ENCODE results near the gene GK.
"Not testable (repeated sequence)": the region's sequence is repeated elsewhere in the genome, so short reads cannot be mapped to it uniquely, and the experiment has no call there.

GK gene

DNA sequence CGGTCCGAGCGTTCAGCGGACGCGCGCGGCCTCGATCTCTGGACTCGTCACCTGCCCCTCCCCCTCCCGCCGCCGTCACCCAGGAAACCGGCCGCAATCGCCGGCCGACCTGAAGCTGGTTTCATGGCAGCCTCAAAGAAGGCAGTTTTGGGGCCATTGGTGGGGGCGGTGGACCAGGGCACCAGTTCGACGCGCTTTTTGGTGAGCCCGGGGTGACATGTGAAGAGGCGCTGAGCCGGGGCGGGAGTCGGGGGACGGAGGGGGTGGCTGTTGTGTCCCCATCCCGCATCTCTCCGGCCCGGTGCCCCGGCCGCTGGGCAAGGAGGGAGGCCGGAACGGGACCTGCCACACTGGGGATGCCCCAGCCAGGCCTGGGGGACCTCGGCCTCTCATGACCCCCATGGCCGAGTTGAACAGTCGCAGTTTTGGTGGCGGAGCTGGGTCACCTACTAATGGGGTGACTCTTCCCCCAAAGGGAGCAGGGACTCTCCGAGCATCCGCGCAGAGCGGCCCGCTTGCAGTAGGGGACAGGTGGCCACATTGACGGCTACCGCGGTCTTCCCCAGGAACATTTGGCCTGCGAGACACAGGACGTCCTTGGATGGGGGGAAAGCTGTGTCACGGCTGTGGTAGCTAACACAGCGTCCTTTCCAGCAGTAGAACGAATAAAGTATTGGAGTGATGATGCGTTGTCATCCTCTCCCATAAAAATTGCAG is at the start of gene GK:
Gene GK, plus strand, starts transcription at position 9 of the 717 bp plus-strand sequence. Its CDS starts 115 bp downstream, at position 124.
- DNase-seq: no peak

DNA sequence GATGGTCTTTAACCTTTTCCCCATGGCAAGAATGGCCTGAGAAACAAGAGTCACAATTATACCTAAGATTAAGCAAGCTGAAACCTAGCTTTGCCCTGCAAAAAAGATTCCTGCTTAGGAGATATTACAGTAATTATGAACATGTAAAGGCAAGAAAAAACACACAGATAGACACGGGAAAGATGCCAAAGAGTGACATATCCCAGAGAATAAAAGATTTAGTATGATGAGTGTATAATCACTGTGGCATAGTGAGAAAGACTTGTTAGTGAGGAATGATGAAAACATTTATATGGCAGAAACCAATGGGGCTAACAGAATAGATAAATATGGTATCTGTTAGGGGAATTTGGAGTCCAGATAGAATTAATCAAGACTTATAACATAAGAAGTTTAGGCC is 46.1 kb upstream of the GK start:
- DNase-seq: no peak

DNA sequence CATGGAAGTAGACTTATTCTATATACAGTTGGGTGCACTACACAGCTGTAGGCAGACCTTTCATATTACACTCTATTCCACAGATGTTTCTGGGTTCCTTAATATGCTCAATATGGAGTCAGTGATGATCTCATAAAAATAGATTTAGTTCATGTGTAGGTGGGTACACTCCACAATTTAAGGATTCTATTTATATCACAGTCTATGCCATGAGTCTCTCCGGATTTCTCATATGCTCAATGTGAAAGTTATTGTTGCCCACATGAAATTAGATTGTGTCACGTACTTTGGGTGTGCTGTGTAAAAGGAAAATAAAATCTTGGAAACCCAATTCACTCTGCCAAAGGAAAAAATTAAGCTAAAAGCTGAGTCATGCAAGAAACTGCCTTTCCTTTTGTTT is 43.2 kb upstream of the GK start:
- no peak for DNase-seq

DNA sequence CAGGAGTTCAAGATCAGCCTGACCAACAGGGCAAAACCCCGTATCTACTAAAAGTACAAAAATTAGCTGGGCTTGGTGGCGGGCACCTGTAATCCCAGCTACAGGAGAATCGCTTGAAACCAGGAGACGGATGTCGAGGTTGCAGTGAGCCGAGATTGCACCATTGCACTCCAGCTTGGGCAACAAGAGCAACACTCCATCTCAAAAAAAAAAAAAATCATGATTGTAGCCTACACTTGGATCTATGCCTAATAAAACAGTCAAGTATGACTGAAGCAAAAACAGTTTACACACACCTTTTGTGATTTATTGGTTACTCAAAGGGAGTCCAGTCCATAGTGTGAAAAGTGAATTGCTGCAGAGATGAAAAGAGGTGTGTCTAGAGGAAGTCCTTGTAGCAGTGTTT is 41.0 kb upstream of the GK start:
- DNase-seq: peak; percentile 84

DNA sequence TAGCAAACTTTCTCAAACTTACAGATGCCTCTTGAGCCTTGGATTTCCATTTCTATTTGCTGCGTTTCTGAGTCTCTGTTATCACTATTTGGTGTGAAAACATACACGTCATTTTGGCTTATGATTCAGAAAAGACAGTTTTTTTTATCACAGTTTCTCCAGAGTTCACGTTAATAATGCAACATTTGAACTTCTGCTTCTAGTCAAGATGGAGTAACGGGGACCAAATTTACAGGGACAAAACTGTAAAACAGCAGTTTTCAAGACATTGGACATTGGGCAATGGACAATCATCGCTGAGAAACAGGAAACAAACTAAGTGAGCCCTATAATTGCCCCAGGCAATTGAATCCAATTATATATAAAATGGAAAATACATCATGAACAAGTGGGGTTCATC is 39.5 kb upstream of the GK start:
- DNase-seq: no peak

DNA sequence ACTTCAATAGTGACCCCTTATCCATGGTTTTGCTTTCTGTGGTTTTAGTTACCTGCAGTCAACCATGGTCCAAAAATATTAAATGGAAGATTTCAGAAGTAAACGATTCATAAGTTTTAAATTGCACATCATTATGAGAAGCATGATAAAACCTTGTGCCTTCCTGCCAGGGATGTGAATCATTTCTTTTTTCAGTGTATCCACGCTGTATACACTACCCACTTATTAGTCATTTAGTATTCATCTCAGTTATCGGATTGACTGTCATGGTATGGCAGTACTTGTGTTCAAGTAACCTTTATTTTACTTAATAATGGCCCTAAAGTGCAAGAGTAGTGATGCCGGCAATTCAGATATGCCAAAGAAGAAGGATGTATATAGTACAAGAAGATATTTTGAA is 38.0 kb upstream of the GK start:
- no peak for DNase-seq

DNA sequence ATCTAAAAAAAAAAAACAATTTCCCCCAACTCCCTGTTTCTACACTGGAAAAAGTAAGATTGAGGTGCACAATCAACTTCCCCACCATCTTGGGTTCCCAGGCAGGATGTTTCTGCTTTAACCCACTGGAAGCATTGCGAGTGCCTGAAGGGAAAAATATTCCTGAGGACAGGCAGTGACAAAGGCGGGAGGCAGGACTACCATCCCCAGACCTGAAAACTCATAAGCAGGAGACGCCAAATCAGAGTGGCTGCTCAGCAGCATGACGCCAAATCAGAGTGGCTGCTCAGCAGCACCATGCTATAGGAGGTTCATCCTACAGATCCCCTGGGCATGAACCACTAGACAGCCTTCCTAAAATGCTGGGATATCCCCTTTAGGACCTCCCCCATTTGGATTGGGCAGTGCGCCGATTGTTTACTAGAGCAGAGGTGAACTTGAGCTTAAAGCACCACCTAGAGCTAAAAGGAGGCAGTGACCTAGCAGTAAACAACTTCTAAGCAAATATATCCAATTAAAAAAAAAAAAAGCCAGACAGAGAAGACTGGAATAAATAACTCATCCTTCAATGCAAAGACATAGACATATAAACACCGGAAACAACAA is 35.0 kb upstream of the GK start:
- DNase-seq: no peak

DNA sequence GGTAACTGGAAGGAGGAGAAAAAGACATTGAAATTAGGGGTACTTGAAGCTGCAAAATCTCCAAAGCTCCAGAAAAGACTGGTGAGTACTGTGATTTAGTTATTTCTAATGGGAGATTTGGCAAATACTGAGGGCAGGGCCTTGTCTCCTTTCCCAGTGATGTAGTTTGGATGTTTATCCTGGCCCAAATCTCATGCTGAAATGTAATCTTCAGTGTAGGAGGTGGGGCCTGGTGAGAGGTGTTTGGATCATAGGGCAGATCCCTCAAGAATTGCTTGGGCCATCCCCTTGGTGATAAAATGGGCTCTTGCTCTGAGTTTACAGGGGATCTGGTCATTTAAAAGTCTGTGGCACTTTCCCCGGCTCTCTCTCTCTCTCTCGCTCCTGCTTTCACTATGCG is 33.1 kb upstream of the GK start:
- no peak for DNase-seq

DNA sequence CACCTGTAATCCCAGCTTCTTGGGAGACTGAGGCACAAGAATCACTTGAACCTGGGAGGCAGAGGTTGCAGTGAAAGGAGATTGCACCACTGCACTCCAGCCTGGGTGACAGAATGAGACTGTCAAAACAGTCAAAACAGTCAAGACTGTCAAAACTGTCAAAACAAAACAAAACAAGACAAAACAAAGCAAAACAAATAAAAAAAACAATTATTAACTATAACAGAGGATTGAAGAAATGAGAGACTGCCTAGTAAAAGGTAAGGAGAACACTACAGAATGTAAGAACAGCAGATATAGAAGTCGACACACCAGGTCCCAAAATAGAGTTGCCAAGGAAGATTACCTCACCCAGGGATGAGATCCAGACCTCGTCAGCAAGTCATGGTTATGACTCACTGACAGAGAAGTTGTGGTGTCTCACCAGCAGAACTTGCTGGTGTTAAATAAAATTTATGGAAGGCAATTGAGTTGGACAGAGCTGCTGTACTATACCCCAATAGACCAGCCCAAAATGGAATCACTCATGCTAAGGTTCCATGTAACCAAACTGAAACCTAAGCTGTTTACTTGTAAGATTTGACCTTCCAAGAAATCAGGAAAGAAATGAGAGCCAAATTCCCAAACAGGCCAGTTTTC is 32.1 kb upstream of the GK start:
- no peak for DNase-seq

DNA sequence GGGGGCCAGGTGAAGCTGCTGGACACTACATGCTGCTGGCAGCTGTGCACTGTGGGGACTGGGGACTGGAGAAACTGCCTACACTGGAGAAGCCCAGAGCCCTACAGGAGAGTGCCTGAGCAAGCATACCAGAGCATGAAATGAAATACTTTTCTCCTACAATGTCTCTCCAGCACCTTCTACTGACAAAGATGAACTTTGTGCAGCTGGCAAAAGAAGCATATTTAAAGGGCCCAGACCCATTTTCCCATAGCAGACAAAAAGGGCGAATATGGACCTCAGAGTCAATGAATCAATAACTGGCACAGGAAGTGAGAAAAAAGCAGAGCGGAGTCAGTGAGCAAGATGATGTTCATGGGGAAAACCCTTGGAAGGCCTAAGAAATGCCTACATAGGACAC is 30.9 kb upstream of the GK start:
- DNase-seq: no peak

DNA sequence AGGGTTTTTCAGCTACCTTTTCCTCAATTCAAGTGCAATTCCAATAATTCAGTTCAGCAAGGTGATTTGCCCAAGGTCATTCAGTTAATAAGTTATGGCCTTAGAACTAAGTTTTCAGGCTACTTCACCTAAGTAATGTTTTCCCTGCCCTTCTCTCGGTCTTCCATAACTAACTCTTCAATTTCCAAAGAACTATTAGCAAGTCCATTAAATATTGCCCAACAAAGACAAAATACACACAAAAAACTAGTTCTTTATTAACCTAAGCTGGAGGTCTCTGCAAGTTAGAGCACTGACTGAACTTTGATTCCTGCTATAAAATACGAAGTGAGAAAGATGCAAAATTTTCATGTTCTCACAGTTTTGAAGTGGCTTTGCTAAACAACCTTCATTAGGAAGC is 26.8 kb upstream of the GK start:
- DNase-seq: no peak

DNA sequence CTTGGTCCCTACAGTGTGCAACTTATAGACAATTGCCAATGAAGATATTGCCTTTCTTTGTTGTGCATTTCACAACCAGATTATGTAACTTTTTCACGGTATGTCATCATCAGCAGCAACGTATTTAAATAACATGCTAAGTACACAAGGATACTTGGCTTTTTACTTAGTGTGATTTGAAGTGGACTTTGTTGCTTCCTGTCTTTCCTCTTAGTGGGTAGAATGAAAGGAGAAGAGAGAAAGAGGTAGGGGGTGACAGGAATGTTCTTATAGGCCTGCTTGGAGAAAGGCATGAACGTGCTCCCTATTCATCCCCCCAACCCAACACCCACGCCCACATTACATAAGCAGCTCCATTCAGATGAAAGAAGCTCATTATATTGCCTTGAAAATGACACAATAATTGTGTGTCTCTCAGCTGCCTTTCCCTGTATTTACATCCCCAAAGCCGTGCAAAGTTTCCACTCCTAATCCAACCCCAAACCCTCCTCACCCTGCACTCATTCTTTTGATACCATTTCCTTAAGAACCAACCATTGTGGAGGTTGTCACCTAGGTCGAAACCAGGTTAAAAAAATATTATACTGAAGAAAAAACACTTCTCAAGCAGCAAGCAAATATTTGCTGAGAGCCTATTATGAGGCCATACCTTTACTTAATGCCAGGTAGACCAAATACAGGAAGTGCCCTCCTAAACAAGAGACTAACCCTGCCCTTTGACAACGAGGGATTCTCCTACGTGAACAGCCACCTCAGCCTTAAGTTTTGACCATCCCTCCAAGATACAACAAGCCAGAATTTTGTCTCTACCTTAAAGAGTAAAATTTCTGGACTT is 25.2 kb upstream of the GK start:
- DNase-seq: no peak

DNA sequence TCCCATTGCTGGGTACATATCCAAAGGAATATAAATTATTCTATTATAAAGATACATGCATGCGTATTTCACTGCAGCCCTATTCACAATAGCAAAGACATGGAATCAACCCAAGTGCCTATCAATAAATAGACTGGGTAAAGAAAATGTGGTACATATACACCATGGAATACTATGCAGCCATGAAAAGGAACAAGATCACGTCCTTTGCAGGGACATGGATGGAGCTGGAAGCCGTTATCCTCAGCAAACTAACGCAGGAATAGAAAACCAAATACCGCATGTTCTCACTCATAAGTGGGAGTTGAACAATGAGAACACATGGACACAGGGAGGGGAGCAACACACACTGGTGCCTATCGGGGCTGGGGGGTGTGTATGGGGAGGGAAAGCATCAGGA is 19.2 kb upstream of the GK start:
- not testable (repeated sequence) for DNase-seq

DNA sequence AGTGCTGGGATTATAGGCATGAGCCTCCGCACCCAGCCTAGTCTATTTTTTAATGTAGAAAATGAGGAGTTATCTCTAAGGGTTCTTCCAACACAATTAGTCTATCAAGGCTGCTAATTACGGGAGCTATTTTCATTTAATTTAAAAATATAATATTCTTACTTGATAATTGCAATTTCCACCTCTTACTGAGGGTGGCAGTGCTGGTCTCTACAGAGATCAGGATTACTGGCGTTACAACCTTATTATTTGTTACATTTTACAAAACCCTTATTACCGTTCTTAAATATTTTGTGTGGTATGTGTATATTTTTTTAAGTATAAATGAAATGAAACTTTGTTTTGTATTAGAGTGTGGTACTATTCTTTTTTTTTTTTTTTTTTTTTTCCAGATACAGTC is 17.6 kb upstream of the GK start:
- DNase-seq: no peak

DNA sequence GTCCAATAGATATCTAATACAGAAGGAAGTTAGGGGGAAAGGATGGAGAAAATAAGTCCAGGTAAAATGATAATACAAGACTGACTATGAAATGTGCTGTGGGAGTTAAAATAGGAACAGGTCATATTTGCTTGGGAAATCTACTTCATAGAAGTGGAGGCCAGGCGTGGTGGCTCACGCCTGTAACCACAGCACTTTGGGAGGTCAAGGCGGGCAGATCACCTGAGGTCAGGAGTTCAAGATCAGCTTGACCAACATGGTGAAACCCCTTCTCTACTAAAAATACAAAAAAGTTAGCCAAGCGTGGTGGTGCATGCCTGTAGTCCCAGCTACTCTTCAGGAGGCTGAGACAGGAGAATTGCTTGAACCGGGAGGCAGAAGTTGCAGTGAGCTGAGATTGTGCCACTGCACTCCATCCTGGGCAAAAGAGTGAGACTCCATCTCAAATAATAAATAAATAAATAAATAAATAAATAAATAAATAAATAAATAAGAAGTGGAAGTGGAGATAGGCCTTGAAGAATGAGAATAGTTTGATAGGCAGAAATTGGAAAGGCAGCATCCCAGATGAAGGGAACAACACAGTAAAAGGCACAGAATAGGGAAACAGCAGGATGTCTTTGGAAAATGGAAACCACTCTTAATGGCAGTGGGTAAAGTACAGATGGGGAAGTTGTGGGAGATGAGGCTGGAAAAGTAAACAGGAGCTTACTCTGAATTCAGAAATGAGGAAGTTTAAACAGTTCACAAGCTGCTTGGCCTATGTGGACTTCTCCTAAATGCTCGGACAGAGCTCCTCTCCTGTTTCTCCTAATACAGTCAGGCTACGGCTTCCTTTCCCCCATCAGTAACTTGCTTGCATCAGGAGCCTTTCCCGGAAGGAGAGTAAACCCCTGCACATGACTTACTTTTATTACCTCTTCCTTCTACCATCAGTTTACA is 15.1 kb upstream of the GK start:
- DNase-seq: no peak

DNA sequence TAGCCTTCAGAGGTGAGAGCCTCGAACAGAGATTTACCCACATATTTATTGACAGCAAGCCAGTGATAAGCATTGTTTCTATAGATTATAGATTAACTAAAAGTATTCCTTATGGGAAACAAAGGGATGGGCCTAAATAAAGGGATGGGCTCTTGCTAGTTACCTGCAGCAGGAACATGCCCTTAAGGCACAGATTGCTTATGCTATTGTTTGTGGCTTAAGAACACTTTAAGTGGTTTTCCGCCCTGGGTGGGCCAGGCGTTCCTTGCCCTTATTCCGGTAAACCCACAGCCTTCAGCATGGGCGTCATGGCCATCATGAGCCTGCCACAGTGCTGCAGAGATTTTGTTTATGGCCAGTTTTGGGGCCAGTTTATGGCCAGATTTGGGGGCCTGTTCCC is 13.5 kb upstream of the GK start:
- not testable (repeated sequence) for DNase-seq

DNA sequence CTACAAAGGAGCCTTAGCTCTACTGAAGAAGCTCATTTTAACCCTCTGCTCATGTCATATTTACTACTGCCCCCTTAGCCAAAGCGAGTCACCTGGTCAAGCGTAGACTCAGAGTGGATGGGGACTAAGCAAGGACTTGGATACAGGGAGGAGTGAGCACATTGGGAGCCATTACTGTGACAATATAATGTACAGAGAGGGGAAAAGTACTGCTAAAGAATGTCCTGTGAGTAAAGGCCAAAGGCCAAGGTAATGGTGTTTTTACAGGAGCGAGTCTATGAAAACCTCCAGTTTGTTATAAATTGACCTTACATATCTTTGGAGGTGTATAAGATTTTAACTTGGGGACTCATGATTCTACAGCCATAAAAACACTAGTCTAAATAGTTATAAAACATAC is 10.6 kb upstream of the GK start:
- no peak for DNase-seq

DNA sequence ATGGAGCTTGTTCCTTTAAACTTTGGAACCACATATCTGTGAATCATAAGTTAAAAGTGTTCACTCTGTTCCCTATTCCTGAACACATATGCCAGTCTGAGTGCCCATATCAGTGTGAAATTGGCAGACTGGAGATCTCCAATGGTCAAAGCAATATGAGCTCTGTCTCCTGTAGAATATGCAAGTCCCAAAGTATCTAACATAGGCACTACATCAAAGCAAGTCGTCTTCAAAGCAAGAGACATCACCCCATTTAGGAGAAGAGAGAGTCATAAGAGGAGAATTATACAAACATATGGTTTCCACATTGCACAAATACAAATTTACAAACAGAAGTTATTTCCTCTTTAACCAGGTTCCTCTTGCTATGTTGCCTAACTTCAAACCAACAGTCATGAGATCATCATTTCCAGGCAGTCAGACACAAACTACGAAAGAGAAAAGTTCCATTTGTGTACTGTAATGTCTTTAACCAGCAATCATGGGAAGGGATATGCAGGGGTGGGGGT is 9.9 kb upstream of the GK start:
- DNase-seq: no peak

DNA sequence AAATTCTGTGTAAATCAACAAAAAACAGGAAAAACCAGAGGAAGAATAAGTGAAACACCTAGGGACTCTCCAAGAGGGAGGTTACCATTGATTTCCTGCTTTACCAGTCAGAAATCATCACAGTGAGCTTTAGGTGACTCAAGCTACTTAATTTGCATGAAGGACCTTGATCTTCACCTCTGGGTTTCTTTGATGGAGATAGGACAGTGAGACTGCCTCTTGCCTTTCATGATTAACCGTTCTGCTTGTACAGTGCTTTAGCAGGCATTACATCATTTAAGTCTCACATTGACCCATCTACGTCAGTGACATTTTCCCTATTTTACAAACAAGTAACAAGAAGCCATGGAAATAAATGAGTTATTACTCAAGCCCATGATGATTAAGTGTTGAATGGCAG is 3.4 kb upstream of the GK start:
- DNase-seq: no peak

DNA sequence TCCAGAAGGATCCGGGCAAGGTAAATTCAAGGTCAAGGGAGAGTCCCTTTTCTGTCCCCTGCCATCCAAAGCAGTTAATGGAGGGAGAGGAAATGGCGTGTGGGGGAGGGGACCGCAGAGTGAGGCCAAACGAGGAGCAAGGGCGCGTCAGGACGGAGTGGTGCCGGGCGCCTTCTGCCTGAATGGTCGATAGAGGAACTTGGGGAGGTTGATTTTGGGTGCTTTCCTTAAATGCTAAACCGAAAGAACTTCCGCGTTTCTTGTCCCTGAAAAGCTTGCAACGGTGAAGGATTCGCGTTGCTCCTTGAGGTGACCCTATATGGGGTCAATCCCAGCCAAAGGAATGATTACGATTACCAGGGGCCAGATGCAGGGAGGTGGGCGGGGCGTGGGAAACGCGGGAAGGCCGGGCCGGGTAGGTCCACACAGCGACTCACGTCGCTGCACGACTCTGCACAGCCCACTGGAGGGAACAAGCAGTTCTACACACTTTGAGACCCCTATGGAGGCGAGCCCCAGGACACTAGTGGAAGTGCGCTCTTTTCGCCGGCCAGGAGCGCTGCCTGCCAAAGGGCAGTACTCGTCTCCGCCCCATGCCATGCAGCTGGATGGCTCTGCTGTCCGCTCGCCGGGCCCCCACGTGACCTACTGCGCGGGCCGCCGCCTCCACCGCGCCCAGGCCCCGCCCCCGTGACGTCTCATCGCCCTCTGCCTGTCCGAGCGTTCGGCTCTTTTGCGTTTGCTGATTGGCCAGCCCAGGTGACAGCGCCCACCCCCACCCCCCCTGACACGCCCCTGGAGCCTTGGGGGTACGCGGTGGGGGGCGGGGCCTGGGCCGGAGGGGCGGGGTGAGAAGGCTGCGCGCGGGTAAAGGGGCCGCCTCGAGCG is 452 bp upstream of the GK start:
- peak; percentile 71 for DNase-seq

DNA sequence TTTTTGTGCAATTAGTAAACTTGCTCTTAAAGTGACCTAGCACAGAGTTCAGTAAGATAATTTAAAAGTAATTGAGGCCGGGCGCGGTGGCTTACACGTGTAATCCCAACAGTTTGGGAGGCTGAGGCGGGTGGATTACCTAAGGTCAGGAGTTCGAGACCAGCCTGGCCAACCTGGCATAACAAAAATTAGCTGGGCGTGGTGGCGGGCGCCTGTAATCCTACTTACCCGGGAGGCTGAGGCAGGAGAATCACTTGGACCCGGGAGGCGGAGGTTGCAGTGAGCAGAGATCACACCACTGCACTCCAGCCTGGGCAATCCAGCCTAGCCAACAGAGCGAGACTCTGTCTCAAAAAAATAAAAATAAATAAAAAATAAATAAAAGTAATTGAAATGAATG is 1.2 kb downstream of the GK start:
- not testable (repeated sequence) for DNase-seq

All from DMS153 (cell line).